Cerebellar nuclear complex (tissue), 1 donor: ENCODE data around the gene PIP5KL1.
A peak's percentile ranks its signal among the peaks of the same experiment; 100 is the strongest.

Source experiments
- DNase-seq, 2 experiments: peaks; one replicate each; lab custom pipeline; 2025; lab: John Stamatoyannopoulos, UW

The PIP5KL1 gene

GRCh38 chr9:127949827-127950512 is 19.4 kb upstream of the PIP5KL1 start:
- DNase-seq: no peak

DNA sequence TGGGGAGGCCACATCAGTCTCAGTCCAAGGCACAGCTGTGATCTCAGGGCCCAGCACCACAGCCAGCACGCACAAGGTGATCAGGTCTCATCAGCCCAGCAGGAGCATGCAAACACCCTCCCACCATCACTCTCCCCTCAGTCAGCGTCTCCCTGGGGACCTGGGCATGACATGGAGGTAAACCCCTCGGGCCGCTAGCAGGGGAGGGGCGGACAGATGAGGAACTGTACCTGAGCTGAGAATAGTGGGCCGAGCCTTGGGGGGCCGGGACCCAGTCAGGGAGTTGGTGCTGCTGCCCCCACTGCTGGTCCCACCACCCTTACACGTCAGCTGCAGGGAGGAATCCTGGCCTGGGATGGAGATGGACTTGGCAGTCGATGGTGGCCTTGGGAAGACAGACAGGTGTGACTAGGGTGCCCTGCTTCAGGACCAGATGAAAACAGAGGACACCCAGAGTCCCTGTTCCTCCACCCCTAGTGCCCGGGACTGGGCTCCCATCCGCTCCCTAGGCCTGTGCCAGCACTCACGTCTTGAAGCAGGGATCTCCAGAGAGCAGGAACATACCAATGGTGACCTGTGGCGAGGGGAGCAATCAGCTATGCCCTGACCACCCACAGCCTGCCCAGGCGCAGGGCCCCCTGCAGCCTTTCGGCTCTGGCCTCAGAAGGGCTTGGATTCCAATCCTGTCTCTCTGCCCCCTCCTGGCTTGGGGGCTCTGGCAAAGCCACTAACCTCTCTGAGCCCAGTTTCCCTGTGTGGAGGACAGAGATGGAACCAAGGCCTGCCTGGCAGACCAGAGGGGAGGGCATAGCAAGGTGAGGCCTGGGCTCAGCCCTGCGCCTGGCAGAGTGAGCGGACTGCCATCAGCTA is 17.5 kb upstream of the PIP5KL1 start:
- DNase-seq: no peak

- no peak for DNase-seq
These were observed 16.2 kb upstream of the PIP5KL1 start for GRCh38 chr9:127946728-127947127.

- DNase-seq: no peak
These were observed 15.4 kb upstream of the PIP5KL1 start for GRCh38 chr9:127945942-127946341.

- DNase-seq: no peak
These were observed 14.8 kb upstream of the PIP5KL1 start for GRCh38 chr9:127945338-127945737.

DNA sequence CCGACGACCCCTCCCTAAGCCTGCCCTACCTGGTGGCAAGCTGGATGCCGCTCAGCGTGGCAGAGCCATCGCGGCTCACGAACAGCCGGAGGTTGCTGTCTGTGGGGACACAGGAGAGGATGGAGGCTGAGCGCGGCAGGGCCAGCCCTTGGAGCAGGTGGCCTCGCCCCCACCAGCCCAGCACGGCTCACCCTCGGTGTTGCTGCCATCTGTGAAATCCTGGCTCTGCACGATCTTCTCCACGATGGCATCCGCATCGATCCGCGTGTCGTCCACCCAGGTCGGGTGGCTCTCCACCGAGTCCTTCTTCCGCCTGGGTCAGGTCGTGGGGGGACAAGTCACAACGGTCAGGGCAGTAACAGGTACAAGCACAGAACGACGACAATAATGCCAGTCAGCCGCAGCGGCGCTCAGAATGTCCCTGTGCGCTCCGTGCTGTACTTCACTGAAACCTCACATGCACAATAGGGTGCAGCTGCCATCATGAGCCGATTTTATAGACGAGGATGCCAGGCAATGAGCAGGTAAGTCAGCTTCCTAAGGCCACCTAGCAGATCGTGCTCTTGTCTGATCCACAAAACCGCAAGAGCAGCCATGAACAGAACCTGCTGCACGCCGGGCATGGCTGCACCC is 14.1 kb upstream of the PIP5KL1 start:
- DNase-seq: no peak

GRCh38 chr9:127943731-127944144 is 13.2 kb upstream of the PIP5KL1 start:
- no peak for DNase-seq

DNA sequence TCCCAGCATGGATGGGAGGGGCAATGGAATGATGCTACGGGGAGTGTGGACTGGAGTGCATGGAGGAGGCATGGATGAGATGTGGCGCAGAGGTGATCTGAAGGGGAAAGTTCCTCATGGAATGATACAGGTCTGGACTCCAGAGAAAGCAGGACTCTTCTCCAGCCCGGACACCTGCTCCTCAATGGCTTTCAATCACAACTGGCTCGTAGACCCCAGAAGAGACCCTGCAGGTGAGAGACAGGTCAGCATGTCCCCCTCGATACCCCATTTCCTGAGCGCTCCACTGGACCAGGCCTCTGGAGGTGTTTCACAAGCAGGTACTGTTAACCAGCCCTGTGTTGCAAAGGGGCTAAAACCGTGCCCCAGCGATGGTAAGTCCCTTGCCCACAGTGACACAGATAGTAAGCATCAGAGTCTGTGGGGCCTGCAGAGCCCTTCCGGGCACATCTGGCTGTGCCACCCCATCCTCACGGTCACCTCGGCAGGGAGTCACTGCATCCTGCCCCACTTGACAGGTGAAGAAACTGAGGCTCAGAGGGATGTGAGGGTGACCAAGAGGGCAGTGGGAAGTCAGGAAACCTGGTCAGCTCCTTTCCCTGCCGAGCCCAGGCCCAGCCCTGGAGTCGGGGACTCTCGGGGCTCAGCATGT is 12.6 kb upstream of the PIP5KL1 start:
- no peak for DNase-seq

GRCh38 chr9:127942216-127943010 is 11.8 kb upstream of the PIP5KL1 start:
- DNase-seq: peak in 1 of 2 experiments; percentile 20

GRCh38 chr9:127941961-127942215 is 11.3 kb upstream of the PIP5KL1 start:
- no peak for DNase-seq

DNA sequence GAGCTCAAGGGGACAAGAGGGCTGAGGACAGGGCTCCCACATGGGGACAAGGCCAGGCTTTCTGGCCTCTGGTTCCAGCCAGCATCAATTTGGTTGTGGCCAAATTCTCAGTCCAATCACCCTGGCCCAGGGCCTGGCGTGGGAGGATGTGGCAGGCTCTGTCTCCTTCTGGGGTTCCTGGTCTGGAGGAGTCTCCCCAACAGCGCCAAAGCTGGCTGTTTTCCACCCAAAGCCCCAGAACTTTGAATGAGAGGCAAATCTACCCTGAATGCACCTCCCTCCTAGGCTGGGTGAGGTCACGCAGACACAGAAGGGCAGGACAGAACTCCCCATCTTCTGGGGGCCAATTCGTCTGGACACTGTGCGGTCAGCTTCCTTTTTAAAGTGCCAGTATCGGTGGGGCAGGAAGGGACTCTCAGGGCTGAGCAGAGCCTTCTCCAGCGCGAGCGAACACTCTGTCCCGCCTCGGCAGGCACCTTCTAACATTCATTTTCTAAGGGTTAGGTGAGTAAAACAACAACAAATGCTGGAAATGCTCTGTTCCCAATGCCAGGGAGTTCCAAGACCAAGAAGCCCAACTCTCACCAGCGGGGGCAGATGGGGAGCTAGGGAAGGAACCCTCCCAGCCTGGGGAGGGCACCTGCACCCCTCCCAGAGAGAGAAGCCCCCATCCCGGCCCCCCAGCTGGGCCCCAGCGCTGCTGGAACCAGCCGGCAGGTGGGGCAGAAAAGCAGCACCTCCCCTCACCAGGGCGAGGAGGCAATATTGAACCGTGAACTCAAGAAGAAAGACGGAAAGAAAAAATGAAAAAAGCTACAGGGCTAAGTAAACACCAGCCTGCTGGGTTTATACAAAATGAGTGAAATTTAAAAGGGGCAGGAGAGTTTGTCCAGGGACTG is 10.7 kb upstream of the PIP5KL1 start:
- no peak for DNase-seq

DNA sequence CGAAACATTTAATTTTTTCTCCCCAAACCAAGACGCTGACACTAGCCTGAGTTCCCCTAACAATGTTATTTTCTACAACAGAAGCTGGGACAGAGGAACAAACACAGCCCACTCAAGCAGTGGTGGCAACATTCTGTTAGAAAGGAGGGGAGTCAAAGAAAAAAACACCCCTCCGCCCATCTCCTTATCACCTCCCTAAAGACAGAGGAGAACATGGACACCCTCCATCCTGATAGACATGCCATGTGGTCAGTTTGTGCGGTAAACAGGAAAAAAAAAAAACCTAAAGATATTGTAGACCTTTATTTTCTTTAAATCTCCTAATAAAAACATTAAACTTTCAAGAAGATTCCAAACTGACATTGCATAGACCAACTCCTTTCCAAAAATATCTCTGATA is 10.0 kb upstream of the PIP5KL1 start:
- DNase-seq: no peak

GRCh38 chr9:127938298-127938690 is 7.7 kb upstream of the PIP5KL1 start:
- DNase-seq: no peak

- peak in 1 of 2 experiments; percentile 23 for DNase-seq
These were observed 7.1 kb upstream of the PIP5KL1 start, which contains the start of gene DPM2 for GRCh38 chr9:127937388-127938297. Gene DPM2, minus strand, starts transcription at chr9:127937854. Its CDS starts 34 bp downstream, at chr9:127937820.

DNA sequence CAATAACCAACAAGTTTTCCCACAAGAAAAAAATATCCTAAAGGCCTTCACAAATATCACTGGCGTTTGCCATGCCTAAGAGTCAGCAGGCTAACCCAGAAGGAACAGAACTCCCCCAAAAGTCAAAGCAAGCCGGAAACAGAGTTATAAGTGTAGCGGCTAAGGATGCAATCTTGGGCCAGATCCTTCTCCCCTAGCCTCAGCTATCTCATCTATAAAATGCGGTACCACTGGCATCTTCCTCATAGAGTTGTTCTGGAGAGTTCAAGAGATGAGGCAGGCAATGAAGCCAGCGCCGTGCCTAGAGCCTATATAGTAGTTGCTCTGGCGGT is 6.4 kb upstream of the PIP5KL1 start:
- DNase-seq: no peak

- no peak for DNase-seq
These were observed 5.8 kb upstream of the PIP5KL1 start for GRCh38 chr9:127936347-127936852.

GRCh38 chr9:127935765-127936221 is 5.2 kb upstream of the PIP5KL1 start:
- no peak for DNase-seq

GRCh38 chr9:127934986-127935385 is 4.4 kb upstream of the PIP5KL1 start:
- no peak for DNase-seq

- DNase-seq: no peak
These were observed 3.7 kb upstream of the PIP5KL1 start for GRCh38 chr9:127934248-127934647.
